ENCODE results near the gene FTSJ1. TPM values are rescaled to one million over a fixed set of nuclear protein-coding genes. Genes with fewer than 3 reads are reported as not detected.

Gene FTSJ1
- total and polyA plus RNA-seq, 2 of the 8 experiments (the other 6 are each of a cell fraction or from before 2014, with no cell fraction given): 62.4 to 80.4 TPM

- TF ChIP-seq CHD7 (IDR thresholded peaks at IDR 0.05; ENCODE audit: insufficient replicate concordance, low read length): no peak
Observed at GRCh38 chrX:48508400-48509244, 32.6 kb downstream of the FTSJ1 start, which contains the start of gene PORCN (continued).

Data from H1 (cell line).